ENCODE results near the gene CAGE1.
A peak's percentile ranks its signal among the peaks of the same experiment; 100 is the strongest.
"Not testable (repeated sequence)": the region's sequence is repeated elsewhere in the genome, so short reads cannot be mapped to it uniquely, and the experiment has no call there.

Gene CAGE1

GRCh38 chr6:7341271-7341670 is 48.3 kb downstream of the CAGE1 start:
- Histone ChIP-seq H4K12ac (ENCODE audit: low read depth, low read length) (no peak overlapping the region), H3K36me3 (ENCODE audit: control insufficient read depth in 1 of 2, insufficient read depth in 2 of 2, low read length in 2 of 2) (no peaks in the 10 kb centered on the region), H2BK120ac (ENCODE audit: insufficient read depth, low read length, poor library complexity) (no peak overlapping the region), H3K27me3 (ENCODE audit: insufficient read depth, low read length) (no peaks in the 10 kb centered on the region), H3K4ac (ENCODE audit: low read depth, low read length) (no peak overlapping the region), H3K79me1 (ENCODE audit: low read length) (no peaks in the 10 kb centered on the region), H3K14ac (ENCODE audit: low read length) (no peak overlapping the region), H3K4me2 (ENCODE audit: low read length) (no peak overlapping the region), H4K8ac (ENCODE audit: low read depth, low read length) (no peak overlapping the region), H4K91ac (ENCODE audit: low read depth, low read length) (no peak overlapping the region), H3K4me3 (ENCODE audit: low read depth, low read length) (no peak overlapping the region), H3K18ac (ENCODE audit: low read length) (no peak overlapping the region), H3K79me2 (ENCODE audit: control insufficient read depth, insufficient read depth, low read length, poor library complexity) (no peaks in the 10 kb centered on the region), H3K4me1 (ENCODE audit: control insufficient read depth in 1 of 2, insufficient read depth in 2 of 2, low read length in 2 of 2) (peaks cover 5 to 7% of the 10 kb centered on the region in 2 experiments), H3K23ac (ENCODE audit: low read length) (no peak overlapping the region), H2BK5ac (ENCODE audit: low read depth, low read length, poor library complexity) (no peak overlapping the region), H3K27ac (ENCODE audit: low read depth, low read length) (no peak overlapping the region), H2BK12ac (ENCODE audit: low read length) (no peak overlapping the region), H2AK5ac (ENCODE audit: low read length) (no peak overlapping the region), H2AFZ (ENCODE audit: insufficient read depth, low read length, poor library complexity) (no peak overlapping the region), H3K9me3 (ENCODE audit: insufficient read depth, low read depth, low read length) (no peaks in the 10 kb centered on the region), H3K9ac (ENCODE audit: low read length) (no peak overlapping the region)
- peak; percentile 86 to 96 for DNase-seq
- no CpG with 5 or more reads among the region's 3 CpGs for WGBS (ENCODE audit: extremely low coverage, insufficient coverage, insufficient read length)

GRCh38 chr6:7339007-7339732 is 50.4 kb downstream of the CAGE1 start:
- H4K12ac ChIP-seq (ENCODE audit: low read depth, low read length); H3K14ac ChIP-seq (ENCODE audit: low read length); H2BK12ac ChIP-seq (ENCODE audit: low read length); H4K91ac ChIP-seq (ENCODE audit: low read depth, low read length); H3K27ac ChIP-seq (ENCODE audit: low read depth, low read length); H3K18ac ChIP-seq (ENCODE audit: low read length); H3K9me3 ChIP-seq (ENCODE audit: insufficient read depth, low read depth, low read length); H2BK120ac ChIP-seq (ENCODE audit: insufficient read depth, low read length, poor library complexity); H3K23ac ChIP-seq (ENCODE audit: low read length); H3K4ac ChIP-seq (ENCODE audit: low read depth, low read length); H2AFZ ChIP-seq (ENCODE audit: insufficient read depth, low read length, poor library complexity); H3K9ac ChIP-seq (ENCODE audit: low read length); H3K4me1 ChIP-seq (ENCODE audit: control insufficient read depth in 1 of 2, insufficient read depth in 2 of 2, low read length in 2 of 2); H2BK5ac ChIP-seq (ENCODE audit: low read depth, low read length, poor library complexity); H3K79me2 ChIP-seq (ENCODE audit: control insufficient read depth, insufficient read depth, low read length, poor library complexity); H3K27me3 ChIP-seq (ENCODE audit: insufficient read depth, low read length); H3K79me1 ChIP-seq (ENCODE audit: low read length); H3K36me3 ChIP-seq (ENCODE audit: control insufficient read depth in 1 of 2, insufficient read depth in 2 of 2, low read length in 2 of 2); H4K8ac ChIP-seq (ENCODE audit: low read depth, low read length); H2AK5ac ChIP-seq (ENCODE audit: low read length); H3K4me3 ChIP-seq (ENCODE audit: low read depth, low read length); H3K4me2 ChIP-seq (ENCODE audit: low read length): not testable (repeated sequence)
- peak; percentile 48 to 63 for DNase-seq
- WGBS (ENCODE audit: extremely low coverage, insufficient coverage, insufficient read length) = no CpG with 5 or more reads among the region's 14 CpGs

GRCh38 chr6:7338031-7338430 is 51.5 kb downstream of the CAGE1 start:
- peaks cover 4 to 5% of the 10 kb centered on the region in 2 experiments for H3K4me1 ChIP-seq (ENCODE audit: control insufficient read depth in 1 of 2, insufficient read depth in 2 of 2, low read length in 2 of 2)
- no peak overlapping the region for H2BK120ac ChIP-seq (ENCODE audit: insufficient read depth, low read length, poor library complexity)
- H2AFZ ChIP-seq (ENCODE audit: insufficient read depth, low read length, poor library complexity) = no peak overlapping the region
- H3K27me3 ChIP-seq (ENCODE audit: insufficient read depth, low read length) = no peaks in the 10 kb centered on the region
- H3K4me3 ChIP-seq (ENCODE audit: low read depth, low read length) = no peak overlapping the region
- H3K4ac ChIP-seq (ENCODE audit: low read depth, low read length) = no peak overlapping the region
- H3K14ac ChIP-seq (ENCODE audit: low read length) = no peak overlapping the region
- H3K18ac ChIP-seq (ENCODE audit: low read length) = no peak overlapping the region
- H3K9ac ChIP-seq (ENCODE audit: low read length) = no peak overlapping the region
- no peak overlapping the region for H2AK5ac ChIP-seq (ENCODE audit: low read length)
- no peak overlapping the region for H3K4me2 ChIP-seq (ENCODE audit: low read length)
- H2BK12ac ChIP-seq (ENCODE audit: low read length) = no peak overlapping the region
- no peak overlapping the region for H4K12ac ChIP-seq (ENCODE audit: low read depth, low read length)
- no peak overlapping the region for H3K27ac ChIP-seq (ENCODE audit: low read depth, low read length)
- DNase-seq = no peak
- H3K79me2 ChIP-seq (ENCODE audit: control insufficient read depth, insufficient read depth, low read length, poor library complexity) = no peaks in the 10 kb centered on the region
- no peak overlapping the region for H3K23ac ChIP-seq (ENCODE audit: low read length)
- H4K8ac ChIP-seq (ENCODE audit: low read depth, low read length) = no peak overlapping the region
- H2BK5ac ChIP-seq (ENCODE audit: low read depth, low read length, poor library complexity) = no peak overlapping the region
- H4K91ac ChIP-seq (ENCODE audit: low read depth, low read length) = no peak overlapping the region
- WGBS (ENCODE audit: extremely low coverage, insufficient coverage, insufficient read length) = no CpG with 5 or more reads among the region's 2 CpGs
- H3K79me1 ChIP-seq (ENCODE audit: low read length) = no peaks in the 10 kb centered on the region
- H3K9me3 ChIP-seq (ENCODE audit: insufficient read depth, low read depth, low read length) = no peaks in the 10 kb centered on the region
- H3K36me3 ChIP-seq (ENCODE audit: control insufficient read depth in 1 of 2, insufficient read depth in 2 of 2, low read length in 2 of 2) = no peaks in the 10 kb centered on the region

GRCh38 chr6:7335519-7335918 is 54.0 kb downstream of the CAGE1 start:
- Histone ChIP-seq H3K9me3 (ENCODE audit: insufficient read depth, low read depth, low read length) (no peaks in the 10 kb centered on the region), H3K14ac (ENCODE audit: low read length) (no peak overlapping the region), H2AK5ac (ENCODE audit: low read length) (no peak overlapping the region), H3K27ac (ENCODE audit: low read depth, low read length) (no peak overlapping the region), H2BK5ac (ENCODE audit: low read depth, low read length, poor library complexity) (no peak overlapping the region), H4K91ac (ENCODE audit: low read depth, low read length) (no peak overlapping the region), H3K4ac (ENCODE audit: low read depth, low read length) (no peak overlapping the region), H3K79me1 (ENCODE audit: low read length) (no peaks in the 10 kb centered on the region), H3K18ac (ENCODE audit: low read length) (no peak overlapping the region), H2AFZ (ENCODE audit: insufficient read depth, low read length, poor library complexity) (no peak overlapping the region), H3K4me1 (ENCODE audit: control insufficient read depth in 1 of 2, insufficient read depth in 2 of 2, low read length in 2 of 2) (no peaks in the 10 kb centered on the region), H3K27me3 (ENCODE audit: insufficient read depth, low read length) (no peaks in the 10 kb centered on the region), H3K23ac (ENCODE audit: low read length) (no peak overlapping the region), H4K12ac (ENCODE audit: low read depth, low read length) (no peak overlapping the region), H2BK120ac (ENCODE audit: insufficient read depth, low read length, poor library complexity) (no peak overlapping the region), H4K8ac (ENCODE audit: low read depth, low read length) (no peak overlapping the region), H3K4me2 (ENCODE audit: low read length) (no peak overlapping the region), H2BK12ac (ENCODE audit: low read length) (no peak overlapping the region), H3K36me3 (ENCODE audit: control insufficient read depth in 1 of 2, insufficient read depth in 2 of 2, low read length in 2 of 2) (no peaks in the 10 kb centered on the region), H3K79me2 (ENCODE audit: control insufficient read depth, insufficient read depth, low read length, poor library complexity) (no peaks in the 10 kb centered on the region), H3K4me3 (ENCODE audit: low read depth, low read length) (no peak overlapping the region), H3K9ac (ENCODE audit: low read length) (no peak overlapping the region)
- DNase-seq = peak; percentile 87 to 89
- WGBS (ENCODE audit: extremely low coverage, insufficient coverage, insufficient read length) = no CpG with 5 or more reads among the region's 3 CpGs
